GM23338 (cell line): ENCODE measurements around the gene TLE3. TPM values are rescaled to one million over a fixed set of nuclear protein-coding genes. Genes with fewer than 3 reads are reported as not detected.

Source experiments
- CREB1 ChIP-seq: fragments of 250-450 bp; sonication (Bioruptor Pico); IDR thresholded peaks from 2 replicates; pipeline ENCODE4 v1.5.0; 2020; ENCODE audit warnings: low read depth, mild to moderate bottlenecking, moderate library complexity
- EZH2 ChIP-seq: fragments of 200-600 bp; sonication (generic); IDR thresholded peaks from one replicate; pipeline ENCODE4 v1.8.0; 2017; ENCODE audit warnings: antibody characterized with exemption, mild to moderate bottlenecking, low read depth; ENCODE audit not compliant: unreplicated experiment
- EZH2phosphoT487 ChIP-seq: fragments of 200-600 bp; sonication (generic); IDR thresholded peaks from one replicate; pipeline ENCODE4 v1.8.1; 2018; ENCODE audit warnings: antibody characterized with exemption; ENCODE audit not compliant: unreplicated experiment
- JUNB ChIP-seq: IDR thresholded peaks from one replicate; pipeline ENCODE4 v1.6.1; 2016; ENCODE audit warnings: antibody characterized with exemption; ENCODE audit not compliant: unreplicated experiment
- NANOG ChIP-seq: IDR thresholded peaks from 2 replicates; pipeline ENCODE4 v1.6.1; 2016; ENCODE audit warnings: antibody characterized with exemption, borderline replicate concordance
- POLR2AphosphoS5 ChIP-seq: IDR thresholded peaks from 2 replicates; pipeline ENCODE4 v1.6.1; 2016; ENCODE audit warnings: antibody characterized with exemption, low read depth
- STAT1 ChIP-seq: IDR thresholded peaks from one replicate; pipeline ENCODE4 v1.6.1; 2016; ENCODE audit warnings: antibody characterized with exemption; ENCODE audit not compliant: unreplicated experiment
- ZNF114 ChIP-seq: fragments of 250-450 bp; sonication (Bioruptor Pico); IDR thresholded peaks from 2 replicates; pipeline ENCODE4 v1.5.0; 2020; ENCODE audit warnings: mild to moderate bottlenecking, moderate library complexity
- ZNF331 ChIP-seq: fragments of 250-450 bp; sonication (Bioruptor Pico); IDR thresholded peaks from 2 replicates; pipeline ENCODE4 v1.5.0; 2020; ENCODE audit warnings: low read depth, mild to moderate bottlenecking, moderate library complexity
- polyA plus RNA-seq: library from polyadenylated mRNA; unstranded; fragments of >200 nt; fragmentation: Nextera tagmentation; extraction: Ambion mirVana; gene quantifications from 2 replicates; pipeline ENCODE4 v1.2.1, GENCODE V29; 2016
- total RNA-seq: library from RNA; depleted of rRNA; stranded (reverse); fragments of >200 nt; shearing (Covaris generic); gene quantifications from 2 replicates; pipeline ENCODE4 v1.2.3, GENCODE V29; 2014
- TF ChIP-seq, protein P1 (sequence below): fragments of 250-450 bp; sonication (Bioruptor Pico); IDR thresholded peaks from 2 replicates; pipeline ENCODE4 v1.5.0; 2020; ENCODE audit warnings: mild to moderate bottlenecking, moderate library complexity
- TF ChIP-seq, protein P2 (sequence below): IDR thresholded peaks from 2 replicates; pipeline ENCODE4 v1.6.1; 2016; ENCODE audit warnings: antibody characterized with exemption
- TF ChIP-seq, protein P3 (sequence below), 2 experiments: fragments of 200-600 bp in 1 of 2; sonication (generic) in 1 of 2; conservative IDR thresholded peaks; 2 replicates each; pipeline versions ENCODE4 v1.5.1 to v1.6.1; 2016 to 2017; ENCODE audit warnings: antibody characterized with exemption in 2 of 2, low read depth in 2 of 2, mild to moderate bottlenecking in 2 of 2, moderate library complexity in 1 of 2

TLE3 gene
- total and polyA plus RNA-seq, 2 experiments from 2014 or later: 10.4 to 79.5 TPM

DNA sequence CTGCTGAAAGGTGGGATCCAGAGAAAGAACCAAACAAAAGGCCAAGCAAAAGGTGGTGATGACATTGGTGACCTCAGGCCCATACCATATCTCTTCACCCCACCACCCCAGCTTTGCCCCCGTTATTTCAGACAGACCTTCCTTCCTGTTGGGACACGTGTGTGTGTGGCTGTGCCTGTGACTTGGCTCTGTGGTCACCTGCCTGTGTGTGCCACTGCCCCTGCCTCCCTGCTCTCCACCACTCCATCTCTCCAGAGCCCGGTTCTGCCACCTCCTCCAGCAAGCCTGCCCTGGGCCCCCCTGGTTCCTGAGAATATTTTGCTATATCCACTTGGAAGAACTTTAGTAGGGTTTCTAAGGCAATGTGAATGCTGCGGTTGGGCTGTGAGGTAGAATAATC, 28.6 kb upstream of the TLE3 start (continued):
- TF ChIP-seq, protein P1, sequence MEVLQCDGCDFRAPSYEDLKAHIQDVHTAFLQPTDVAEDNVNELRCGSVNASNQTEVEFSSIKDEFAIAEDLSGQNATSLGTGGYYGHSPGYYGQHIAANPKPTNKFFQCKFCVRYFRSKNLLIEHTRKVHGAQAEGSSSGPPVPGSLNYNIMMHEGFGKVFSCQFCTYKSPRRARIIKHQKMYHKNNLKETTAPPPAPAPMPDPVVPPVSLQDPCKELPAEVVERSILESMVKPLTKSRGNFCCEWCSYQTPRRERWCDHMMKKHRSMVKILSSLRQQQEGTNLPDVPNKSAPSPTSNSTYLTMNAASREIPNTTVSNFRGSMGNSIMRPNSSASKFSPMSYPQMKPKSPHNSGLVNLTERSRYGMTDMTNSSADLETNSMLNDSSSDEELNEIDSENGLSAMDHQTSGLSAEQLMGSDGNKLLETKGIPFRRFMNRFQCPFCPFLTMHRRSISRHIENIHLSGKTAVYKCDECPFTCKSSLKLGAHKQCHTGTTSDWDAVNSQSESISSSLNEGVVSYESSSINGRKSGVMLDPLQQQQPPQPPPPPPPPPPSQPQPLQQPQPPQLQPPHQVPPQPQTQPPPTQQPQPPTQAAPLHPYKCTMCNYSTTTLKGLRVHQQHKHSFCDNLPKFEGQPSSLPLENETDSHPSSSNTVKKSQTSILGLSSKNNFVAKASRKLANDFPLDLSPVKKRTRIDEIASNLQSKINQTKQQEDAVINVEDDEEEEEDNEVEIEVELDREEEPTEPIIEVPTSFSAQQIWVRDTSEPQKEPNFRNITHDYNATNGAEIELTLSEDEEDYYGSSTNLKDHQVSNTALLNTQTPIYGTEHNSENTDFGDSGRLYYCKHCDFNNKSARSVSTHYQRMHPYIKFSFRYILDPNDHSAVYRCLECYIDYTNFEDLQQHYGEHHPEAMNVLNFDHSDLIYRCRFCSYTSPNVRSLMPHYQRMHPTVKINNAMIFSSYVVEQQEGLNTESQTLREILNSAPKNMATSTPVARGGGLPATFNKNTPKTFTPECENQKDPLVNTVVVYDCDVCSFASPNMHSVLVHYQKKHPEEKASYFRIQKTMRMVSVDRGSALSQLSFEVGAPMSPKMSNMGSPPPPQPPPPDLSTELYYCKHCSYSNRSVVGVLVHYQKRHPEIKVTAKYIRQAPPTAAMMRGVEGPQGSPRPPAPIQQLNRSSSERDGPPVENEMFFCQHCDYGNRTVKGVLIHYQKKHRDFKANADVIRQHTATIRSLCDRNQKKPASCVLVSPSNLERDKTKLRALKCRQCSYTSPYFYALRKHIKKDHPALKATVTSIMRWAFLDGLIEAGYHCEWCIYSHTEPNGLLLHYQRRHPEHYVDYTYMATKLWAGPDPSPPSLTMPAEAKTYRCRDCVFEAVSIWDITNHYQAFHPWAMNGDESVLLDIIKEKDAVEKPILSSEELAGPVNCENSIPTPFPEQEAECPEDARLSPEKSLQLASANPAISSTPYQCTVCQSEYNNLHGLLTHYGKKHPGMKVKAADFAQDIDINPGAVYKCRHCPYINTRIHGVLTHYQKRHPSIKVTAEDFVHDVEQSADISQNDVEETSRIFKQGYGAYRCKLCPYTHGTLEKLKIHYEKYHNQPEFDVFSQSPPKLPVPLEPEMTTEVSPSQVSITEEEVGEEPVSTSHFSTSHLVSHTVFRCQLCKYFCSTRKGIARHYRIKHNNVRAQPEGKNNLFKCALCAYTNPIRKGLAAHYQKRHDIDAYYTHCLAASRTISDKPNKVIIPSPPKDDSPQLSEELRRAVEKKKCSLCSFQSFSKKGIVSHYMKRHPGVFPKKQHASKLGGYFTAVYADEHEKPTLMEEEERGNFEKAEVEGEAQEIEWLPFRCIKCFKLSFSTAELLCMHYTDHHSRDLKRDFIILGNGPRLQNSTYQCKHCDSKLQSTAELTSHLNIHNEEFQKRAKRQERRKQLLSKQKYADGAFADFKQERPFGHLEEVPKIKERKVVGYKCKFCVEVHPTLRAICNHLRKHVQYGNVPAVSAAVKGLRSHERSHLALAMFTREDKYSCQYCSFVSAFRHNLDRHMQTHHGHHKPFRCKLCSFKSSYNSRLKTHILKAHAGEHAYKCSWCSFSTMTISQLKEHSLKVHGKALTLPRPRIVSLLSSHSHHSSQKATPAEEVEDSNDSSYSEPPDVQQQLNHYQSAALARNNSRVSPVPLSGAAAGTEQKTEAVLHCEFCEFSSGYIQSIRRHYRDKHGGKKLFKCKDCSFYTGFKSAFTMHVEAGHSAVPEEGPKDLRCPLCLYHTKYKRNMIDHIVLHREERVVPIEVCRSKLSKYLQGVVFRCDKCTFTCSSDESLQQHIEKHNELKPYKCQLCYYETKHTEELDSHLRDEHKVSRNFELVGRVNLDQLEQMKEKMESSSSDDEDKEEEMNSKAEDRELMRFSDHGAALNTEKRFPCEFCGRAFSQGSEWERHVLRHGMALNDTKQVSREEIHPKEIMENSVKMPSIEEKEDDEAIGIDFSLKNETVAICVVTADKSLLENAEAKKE (CRISPR knock-in tag): no peak
- TF ChIP-seq JUNB (no peak), EZH2phosphoT487 (no peak), ZNF114 (CRISPR knock-in tag) (no peak), ZNF331 (CRISPR knock-in tag) (no peak), STAT1 (no peak), NANOG (no peak), POLR2AphosphoS5 (no peak), EZH2 (no peak), CREB1 (CRISPR knock-in tag) (no peak)
- TF ChIP-seq, protein P2, sequence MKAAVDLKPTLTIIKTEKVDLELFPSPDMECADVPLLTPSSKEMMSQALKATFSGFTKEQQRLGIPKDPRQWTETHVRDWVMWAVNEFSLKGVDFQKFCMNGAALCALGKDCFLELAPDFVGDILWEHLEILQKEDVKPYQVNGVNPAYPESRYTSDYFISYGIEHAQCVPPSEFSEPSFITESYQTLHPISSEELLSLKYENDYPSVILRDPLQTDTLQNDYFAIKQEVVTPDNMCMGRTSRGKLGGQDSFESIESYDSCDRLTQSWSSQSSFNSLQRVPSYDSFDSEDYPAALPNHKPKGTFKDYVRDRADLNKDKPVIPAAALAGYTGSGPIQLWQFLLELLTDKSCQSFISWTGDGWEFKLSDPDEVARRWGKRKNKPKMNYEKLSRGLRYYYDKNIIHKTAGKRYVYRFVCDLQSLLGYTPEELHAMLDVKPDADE: no peak
- TF ChIP-seq, protein P3, sequence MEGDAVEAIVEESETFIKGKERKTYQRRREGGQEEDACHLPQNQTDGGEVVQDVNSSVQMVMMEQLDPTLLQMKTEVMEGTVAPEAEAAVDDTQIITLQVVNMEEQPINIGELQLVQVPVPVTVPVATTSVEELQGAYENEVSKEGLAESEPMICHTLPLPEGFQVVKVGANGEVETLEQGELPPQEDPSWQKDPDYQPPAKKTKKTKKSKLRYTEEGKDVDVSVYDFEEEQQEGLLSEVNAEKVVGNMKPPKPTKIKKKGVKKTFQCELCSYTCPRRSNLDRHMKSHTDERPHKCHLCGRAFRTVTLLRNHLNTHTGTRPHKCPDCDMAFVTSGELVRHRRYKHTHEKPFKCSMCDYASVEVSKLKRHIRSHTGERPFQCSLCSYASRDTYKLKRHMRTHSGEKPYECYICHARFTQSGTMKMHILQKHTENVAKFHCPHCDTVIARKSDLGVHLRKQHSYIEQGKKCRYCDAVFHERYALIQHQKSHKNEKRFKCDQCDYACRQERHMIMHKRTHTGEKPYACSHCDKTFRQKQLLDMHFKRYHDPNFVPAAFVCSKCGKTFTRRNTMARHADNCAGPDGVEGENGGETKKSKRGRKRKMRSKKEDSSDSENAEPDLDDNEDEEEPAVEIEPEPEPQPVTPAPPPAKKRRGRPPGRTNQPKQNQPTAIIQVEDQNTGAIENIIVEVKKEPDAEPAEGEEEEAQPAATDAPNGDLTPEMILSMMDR (conservative IDR thresholded peaks at IDR 0.05; ENCODE audit: low read depth in 2 of 2): no peak
